ENCODE measurements around the gene GRIK4.

DNA sequence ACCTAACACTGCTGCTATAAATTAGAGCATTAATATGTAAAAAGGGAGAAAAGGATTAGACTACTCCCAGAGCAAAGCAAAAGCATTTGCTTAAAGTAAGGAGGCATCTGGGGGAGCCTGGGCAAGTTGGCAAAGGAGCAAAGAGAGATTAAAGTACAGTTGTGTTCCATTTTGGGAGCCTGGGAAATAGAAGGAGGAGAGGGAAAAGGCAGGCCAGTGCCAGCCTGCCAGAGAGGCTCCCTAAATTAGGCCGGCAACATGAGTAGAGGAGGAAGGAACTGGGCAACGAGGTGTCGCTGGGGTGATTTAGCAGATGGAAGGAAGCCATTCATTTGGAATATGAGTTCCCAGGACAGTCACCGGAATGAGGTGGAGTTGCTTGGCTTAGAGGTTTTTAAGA lies 326.1 kb downstream of the GRIK4 start:
- TF ChIP-seq, protein P1, sequence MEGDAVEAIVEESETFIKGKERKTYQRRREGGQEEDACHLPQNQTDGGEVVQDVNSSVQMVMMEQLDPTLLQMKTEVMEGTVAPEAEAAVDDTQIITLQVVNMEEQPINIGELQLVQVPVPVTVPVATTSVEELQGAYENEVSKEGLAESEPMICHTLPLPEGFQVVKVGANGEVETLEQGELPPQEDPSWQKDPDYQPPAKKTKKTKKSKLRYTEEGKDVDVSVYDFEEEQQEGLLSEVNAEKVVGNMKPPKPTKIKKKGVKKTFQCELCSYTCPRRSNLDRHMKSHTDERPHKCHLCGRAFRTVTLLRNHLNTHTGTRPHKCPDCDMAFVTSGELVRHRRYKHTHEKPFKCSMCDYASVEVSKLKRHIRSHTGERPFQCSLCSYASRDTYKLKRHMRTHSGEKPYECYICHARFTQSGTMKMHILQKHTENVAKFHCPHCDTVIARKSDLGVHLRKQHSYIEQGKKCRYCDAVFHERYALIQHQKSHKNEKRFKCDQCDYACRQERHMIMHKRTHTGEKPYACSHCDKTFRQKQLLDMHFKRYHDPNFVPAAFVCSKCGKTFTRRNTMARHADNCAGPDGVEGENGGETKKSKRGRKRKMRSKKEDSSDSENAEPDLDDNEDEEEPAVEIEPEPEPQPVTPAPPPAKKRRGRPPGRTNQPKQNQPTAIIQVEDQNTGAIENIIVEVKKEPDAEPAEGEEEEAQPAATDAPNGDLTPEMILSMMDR (IDR thresholded peaks at IDR 0.05), result no peak
- TF ChIP-seq POLR2AphosphoS5 (IDR thresholded peaks at IDR 0.05) (no peak), EP300 (IDR thresholded peaks at IDR 0.05) (no peak), POLR2A (IDR thresholded peaks at IDR 0.05) (no peak)
